HG02943 (cell line): Measurements from ENCODE around the gene LZTFL1.

ENCODE experiments used
- ATAC-seq: cut with Tn5 transposase; IDR thresholded peaks from one replicate; pipeline ENCODE4 v1.9.1; 2021; ENCODE audit warnings: mild to moderate bottlenecking, low read depth, moderate library complexity; ENCODE audit not compliant: unreplicated experiment

The LZTFL1 gene

GRCh38 chr3:45816544-45816943 is 25.4 kb downstream of the LZTFL1 start:
- ATAC-seq = no peak

- no peak for ATAC-seq
Measured at GRCh38 chr3:45814322-45814721, 27.6 kb downstream of the LZTFL1 start.

GRCh38 chr3:45807681-45808540 is 34.0 kb downstream of the LZTFL1 start:
- ATAC-seq = no peak

GRCh38 chr3:45807133-45807532 is 34.8 kb downstream of the LZTFL1 start:
- ATAC-seq = no peak

GRCh38 chr3:45806072-45806471 is 35.8 kb downstream of the LZTFL1 start:
- ATAC-seq = no peak

GRCh38 chr3:45803252-45803935 is 38.5 kb downstream of the LZTFL1 start:
- no peak for ATAC-seq

- ATAC-seq = no peak
Measured at GRCh38 chr3:45802146-45802545, 39.8 kb downstream of the LZTFL1 start.

- no peak for ATAC-seq
Measured at GRCh38 chr3:45800611-45801010, 41.3 kb downstream of the LZTFL1 start.

- no peak for ATAC-seq
Measured at GRCh38 chr3:45799586-45799985, 42.3 kb downstream of the LZTFL1 start.

- no peak for ATAC-seq
Measured at GRCh38 chr3:45798034-45798433, 43.9 kb downstream of the LZTFL1 start.

GRCh38 chr3:45796902-45797637 is 44.8 kb downstream of the LZTFL1 start:
- no peak for ATAC-seq

- ATAC-seq = no peak
Measured at GRCh38 chr3:45795882-45796765, 45.8 kb downstream of the LZTFL1 start, which contains the start of gene SLC6A20. SLC6A20 (minus strand) TSS chr3:45796536; CDS start chr3:45796419, 117 bp downstream.

- no peak for ATAC-seq
Measured at GRCh38 chr3:45795509-45795881, 46.4 kb downstream of the LZTFL1 start.

- no peak for ATAC-seq
Measured at GRCh38 chr3:45794660-45795059, 47.3 kb downstream of the LZTFL1 start.

- no peak for ATAC-seq
Measured at GRCh38 chr3:45794177-45794560, 47.8 kb downstream of the LZTFL1 start.

GRCh38 chr3:45793482-45794176 is 48.3 kb downstream of the LZTFL1 start:
- ATAC-seq = no peak

- ATAC-seq = no peak
Measured at GRCh38 chr3:45792516-45793172, 49.3 kb downstream of the LZTFL1 start.

GRCh38 chr3:45792036-45792435 is 49.9 kb downstream of the LZTFL1 start:
- no peak for ATAC-seq

GRCh38 chr3:45790596-45790995 is 51.3 kb downstream of the LZTFL1 start:
- ATAC-seq = no peak
